ENCODE measurements around the gene IL5.
A peak's percentile ranks its signal among the peaks of the same experiment; 100 is the strongest.

IL5 gene

DNA sequence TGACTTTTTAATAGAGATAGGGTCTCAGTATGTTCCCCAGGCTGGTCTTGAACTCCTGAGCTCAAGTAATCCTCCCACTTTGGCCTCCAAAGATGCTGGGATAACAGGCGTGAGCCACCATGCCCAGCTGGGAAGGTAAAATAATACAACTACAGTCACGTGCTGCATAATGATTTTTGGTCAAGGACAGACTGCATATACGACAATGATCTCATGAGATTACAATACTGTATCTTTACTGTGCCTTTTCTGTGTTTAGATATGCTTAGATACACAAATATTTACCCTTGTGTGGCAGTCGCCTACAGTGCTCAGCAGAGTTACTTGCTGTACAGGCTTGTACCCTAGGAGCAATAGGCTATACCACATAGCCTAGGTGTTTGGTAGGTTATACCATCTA, 38.6 kb downstream of the IL5 start:
- Histone ChIP-seq H3K9ac (ENCODE audit: low read length) (no peak overlapping the region), H3K4me3 (ENCODE audit: low read length) (no peak overlapping the region), H3K36me3 (ENCODE audit: control insufficient read depth, low read depth, low read length) (no peaks in the 10 kb centered on the region), H3K9me3 (ENCODE audit: control insufficient read depth, low read depth, low read length) (no peaks in the 10 kb centered on the region), H3K4me1 (ENCODE audit: control insufficient read depth, low read depth, low read length) (no peaks in the 10 kb centered on the region), H3K27me3 (ENCODE audit: control insufficient read depth, insufficient read depth, low read length) (no peaks in the 10 kb centered on the region), H3K27ac (ENCODE audit: low read length) (no peak overlapping the region)

- Histone ChIP-seq H3K27me3 (ENCODE audit: control insufficient read depth, insufficient read depth, low read length) (no peaks in the 10 kb centered on the region), H3K4me1 (ENCODE audit: control insufficient read depth, low read depth, low read length) (no peaks in the 10 kb centered on the region), H3K27ac (ENCODE audit: low read length) (no peak overlapping the region), H3K9ac (ENCODE audit: low read length) (no peak overlapping the region), H3K9me3 (ENCODE audit: control insufficient read depth, low read depth, low read length) (no peaks in the 10 kb centered on the region), H3K4me3 (ENCODE audit: low read length) (no peak overlapping the region), H3K36me3 (ENCODE audit: control insufficient read depth, low read depth, low read length) (no peaks in the 10 kb centered on the region)
Measured at GRCh38 chr5:132503244-132503643, 40.1 kb downstream of the IL5 start.

DNA sequence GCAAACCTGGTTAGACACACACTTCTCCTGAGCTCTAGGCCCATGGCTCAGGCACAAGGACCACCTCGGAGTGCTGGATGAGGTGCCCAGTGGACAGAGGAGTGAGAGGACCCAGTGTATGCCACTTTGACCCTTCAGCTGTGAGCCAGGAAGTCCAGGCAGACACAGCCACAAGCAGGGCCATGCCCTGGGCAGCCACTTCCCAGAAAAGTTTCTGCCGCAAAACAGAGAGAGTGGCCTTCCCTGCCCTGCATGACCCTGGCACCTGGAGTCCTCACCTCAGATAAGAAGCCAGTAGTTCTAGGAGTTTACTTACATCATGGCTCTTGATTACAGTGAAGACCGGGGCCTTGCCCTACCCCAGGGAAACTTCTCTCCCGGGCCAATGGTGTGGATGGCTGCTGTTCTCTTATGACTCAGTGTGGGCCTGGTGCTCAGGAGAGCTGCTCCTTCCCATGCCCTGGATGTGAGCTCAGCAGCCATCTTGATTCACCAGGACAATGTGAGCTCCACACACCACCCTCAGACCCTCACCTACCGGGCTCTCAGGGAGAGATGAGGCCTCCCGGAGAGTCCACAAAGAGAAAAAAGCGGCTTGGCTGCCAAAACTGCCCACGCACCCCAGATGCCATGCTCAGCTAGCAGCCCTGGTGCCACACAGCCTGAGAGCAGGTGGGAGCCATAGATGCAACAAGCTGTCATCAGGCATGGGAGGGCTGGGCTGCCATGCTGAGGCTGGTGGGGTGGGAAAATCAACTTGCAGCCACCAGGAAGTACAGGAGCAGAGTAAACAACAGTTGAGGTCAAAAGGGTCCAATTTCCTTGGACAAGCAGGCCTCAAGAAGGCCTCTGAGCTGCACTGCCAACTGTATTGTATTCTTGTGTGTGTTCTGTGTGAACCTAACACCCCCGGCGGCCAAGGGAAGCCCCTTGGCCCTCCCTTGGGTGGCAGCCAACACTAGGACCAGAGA, 41.1 kb downstream of the IL5 start:
- Histone ChIP-seq H3K36me3 (ENCODE audit: control insufficient read depth, low read depth, low read length) (no peaks in the 10 kb centered on the region), H3K9ac (ENCODE audit: low read length) (no peak overlapping the region), H3K4me3 (ENCODE audit: low read length) (no peak overlapping the region), H3K27ac (ENCODE audit: low read length) (no peak overlapping the region), H3K4me1 (ENCODE audit: control insufficient read depth, low read depth, low read length) (no peaks in the 10 kb centered on the region), H3K9me3 (ENCODE audit: control insufficient read depth, low read depth, low read length) (no peaks in the 10 kb centered on the region), H3K27me3 (ENCODE audit: control insufficient read depth, insufficient read depth, low read length) (no peaks in the 10 kb centered on the region)

DNA sequence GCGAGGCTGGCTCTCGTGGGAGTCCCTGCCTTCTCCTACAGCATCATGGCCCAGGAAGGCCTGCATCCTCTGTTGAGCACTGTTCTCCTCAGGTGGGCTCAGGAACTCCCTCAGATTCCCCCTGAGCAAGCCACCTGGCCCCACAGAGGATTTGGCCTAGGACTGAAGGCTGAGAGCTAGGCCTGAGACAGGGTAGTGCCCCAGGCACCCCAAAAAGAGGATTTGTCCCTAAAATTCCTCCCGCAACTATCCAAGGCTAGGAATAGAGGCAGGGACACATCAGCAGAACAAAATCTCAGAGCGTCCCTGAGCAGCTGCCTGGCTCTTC, 41.7 kb downstream of the IL5 start:
- H3K27ac ChIP-seq (ENCODE audit: low read length): no peak overlapping the region
- no peak overlapping the region for H3K9ac ChIP-seq (ENCODE audit: low read length)
- H3K4me1 ChIP-seq (ENCODE audit: control insufficient read depth, low read depth, low read length): no peaks in the 10 kb centered on the region
- H3K27me3 ChIP-seq (ENCODE audit: control insufficient read depth, insufficient read depth, low read length): no peaks in the 10 kb centered on the region
- H3K4me3 ChIP-seq (ENCODE audit: low read length): no peak overlapping the region
- no peaks in the 10 kb centered on the region for H3K9me3 ChIP-seq (ENCODE audit: control insufficient read depth, low read depth, low read length)
- no peaks in the 10 kb centered on the region for H3K36me3 ChIP-seq (ENCODE audit: control insufficient read depth, low read depth, low read length)

DNA sequence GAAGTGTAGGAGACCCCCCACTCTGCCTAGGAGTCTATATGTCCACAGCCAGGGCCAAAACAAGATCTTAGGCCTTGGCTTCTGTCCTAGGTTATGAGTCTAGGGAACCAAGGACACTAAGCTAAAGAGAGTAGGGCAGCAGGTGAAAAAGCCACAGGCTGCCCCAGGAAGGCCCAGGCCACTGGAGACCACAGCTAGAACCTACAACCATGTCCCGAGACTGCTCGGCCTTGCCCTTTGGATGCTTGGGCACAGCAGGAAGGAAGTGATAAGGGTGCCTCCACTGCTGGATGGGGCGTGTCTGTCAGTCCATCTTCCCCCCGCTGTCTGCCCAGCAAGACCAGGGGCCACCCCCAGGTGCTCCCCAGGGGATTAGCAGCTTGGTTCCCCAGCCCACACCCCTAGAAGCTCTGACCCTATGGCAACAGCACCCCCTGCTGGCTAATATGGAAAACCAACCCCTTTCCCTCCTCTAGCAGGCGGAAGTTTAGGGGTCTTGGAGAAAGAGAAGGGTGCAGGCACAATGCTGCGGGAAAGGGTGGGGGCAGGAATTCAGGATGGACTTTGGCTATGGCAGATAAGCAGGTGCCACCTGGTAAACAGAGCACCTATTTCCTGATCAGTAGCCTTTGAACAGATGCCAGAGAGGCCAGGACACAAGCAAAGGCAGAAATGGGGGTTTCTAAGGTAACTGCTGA, 42.2 kb downstream of the IL5 start:
- Histone ChIP-seq H3K27me3 (ENCODE audit: control insufficient read depth, insufficient read depth, low read length) (no peaks in the 10 kb centered on the region), H3K9ac (ENCODE audit: low read length) (no peak overlapping the region), H3K36me3 (ENCODE audit: control insufficient read depth, low read depth, low read length) (no peaks in the 10 kb centered on the region), H3K9me3 (ENCODE audit: control insufficient read depth, low read depth, low read length) (no peaks in the 10 kb centered on the region), H3K4me3 (ENCODE audit: low read length) (no peak overlapping the region), H3K27ac (ENCODE audit: low read length) (no peak overlapping the region), H3K4me1 (ENCODE audit: control insufficient read depth, low read depth, low read length) (no peaks in the 10 kb centered on the region)

DNA sequence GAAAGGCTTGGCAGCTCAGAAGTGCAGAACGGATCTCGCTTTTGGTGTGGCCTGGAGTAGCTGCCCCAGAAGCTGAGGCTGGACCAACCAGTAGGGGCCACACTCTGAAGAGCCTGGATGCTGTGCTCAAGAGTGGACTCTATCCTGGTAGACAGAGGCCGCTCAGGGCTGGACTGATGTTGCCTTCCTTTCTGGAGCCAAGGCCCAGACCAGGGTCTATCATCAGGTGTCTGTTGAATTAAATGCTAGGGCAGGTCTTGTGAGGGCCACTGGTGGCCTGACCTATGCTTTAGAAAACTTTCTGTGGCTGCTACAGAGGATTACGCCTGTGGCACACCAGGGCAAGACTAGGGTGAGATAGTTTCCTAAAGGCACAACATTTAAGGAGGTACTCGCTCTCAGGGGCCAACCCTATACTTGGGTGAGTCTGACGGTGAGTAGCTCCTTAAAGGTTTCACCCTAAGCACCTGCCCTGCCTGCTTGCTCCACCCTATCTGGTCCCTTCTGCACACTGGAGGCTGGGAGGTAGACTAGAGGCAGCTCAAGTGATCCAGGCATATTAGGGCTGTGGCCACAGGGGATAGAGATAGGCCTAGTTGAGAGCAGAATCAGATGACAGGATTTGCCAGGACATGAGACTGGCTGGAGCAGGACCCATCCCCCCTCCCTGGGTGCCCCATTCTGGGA, 42.9 kb downstream of the IL5 start:
- no peaks in the 10 kb centered on the region for H3K27me3 ChIP-seq (ENCODE audit: control insufficient read depth, insufficient read depth, low read length)
- H3K9me3 ChIP-seq (ENCODE audit: control insufficient read depth, low read depth, low read length): no peaks in the 10 kb centered on the region
- no peak overlapping the region for H3K9ac ChIP-seq (ENCODE audit: low read length)
- H3K4me3 ChIP-seq (ENCODE audit: low read length): no peak overlapping the region
- H3K27ac ChIP-seq (ENCODE audit: low read length): no peak overlapping the region
- peaks cover 2% of the 10 kb centered on the region for H3K4me1 ChIP-seq (ENCODE audit: control insufficient read depth, low read depth, low read length)
- no peaks in the 10 kb centered on the region for H3K36me3 ChIP-seq (ENCODE audit: control insufficient read depth, low read depth, low read length)

GRCh38 chr5:132499440-132500243, 43.7 kb downstream of the IL5 start:
- no peak overlapping the region for H3K27ac ChIP-seq (ENCODE audit: low read length)
- H3K9me3 ChIP-seq (ENCODE audit: control insufficient read depth, low read depth, low read length): no peaks in the 10 kb centered on the region

GRCh38 chr5:132498686-132499271, 44.5 kb downstream of the IL5 start:
- Histone ChIP-seq H3K4me1 (ENCODE audit: control insufficient read depth, low read depth, low read length) (peaks cover 7% of the 10 kb centered on the region), H3K4me3 (ENCODE audit: low read length) (no peak overlapping the region), H3K9me3 (ENCODE audit: control insufficient read depth, low read depth, low read length) (no peaks in the 10 kb centered on the region), H3K9ac (ENCODE audit: low read length) (no peak overlapping the region), H3K36me3 (ENCODE audit: control insufficient read depth, low read depth, low read length) (no peaks in the 10 kb centered on the region), H3K27ac (ENCODE audit: low read length) (no peak overlapping the region), H3K27me3 (ENCODE audit: control insufficient read depth, insufficient read depth, low read length) (peaks cover 4% of the 10 kb centered on the region)

More at GRCh38 chr5:132499440-132500243, 43.7 kb downstream of the IL5 start:
- Histone ChIP-seq H3K9ac (ENCODE audit: low read length) (no peak overlapping the region), H3K4me1 (ENCODE audit: control insufficient read depth, low read depth, low read length) (peaks cover 7% of the 10 kb centered on the region), H3K36me3 (ENCODE audit: control insufficient read depth, low read depth, low read length) (no peaks in the 10 kb centered on the region), H3K27me3 (ENCODE audit: control insufficient read depth, insufficient read depth, low read length) (no peaks in the 10 kb centered on the region), H3K4me3 (ENCODE audit: low read length) (no peak overlapping the region)

- Histone ChIP-seq H3K36me3 (ENCODE audit: control insufficient read depth, low read depth, low read length) (no peaks in the 10 kb centered on the region), H3K4me3 (ENCODE audit: low read length) (no peak overlapping the region), H3K27me3 (ENCODE audit: control insufficient read depth, insufficient read depth, low read length) (peaks cover 10% of the 10 kb centered on the region), H3K4me1 (ENCODE audit: control insufficient read depth, low read depth, low read length) (peaks cover 7% of the 10 kb centered on the region), H3K27ac (ENCODE audit: low read length) (no peak overlapping the region), H3K9ac (ENCODE audit: low read length) (no peak overlapping the region), H3K9me3 (ENCODE audit: control insufficient read depth, low read depth, low read length) (no peaks in the 10 kb centered on the region)
Measured at GRCh38 chr5:132498152-132498551, 45.2 kb downstream of the IL5 start.

DNA sequence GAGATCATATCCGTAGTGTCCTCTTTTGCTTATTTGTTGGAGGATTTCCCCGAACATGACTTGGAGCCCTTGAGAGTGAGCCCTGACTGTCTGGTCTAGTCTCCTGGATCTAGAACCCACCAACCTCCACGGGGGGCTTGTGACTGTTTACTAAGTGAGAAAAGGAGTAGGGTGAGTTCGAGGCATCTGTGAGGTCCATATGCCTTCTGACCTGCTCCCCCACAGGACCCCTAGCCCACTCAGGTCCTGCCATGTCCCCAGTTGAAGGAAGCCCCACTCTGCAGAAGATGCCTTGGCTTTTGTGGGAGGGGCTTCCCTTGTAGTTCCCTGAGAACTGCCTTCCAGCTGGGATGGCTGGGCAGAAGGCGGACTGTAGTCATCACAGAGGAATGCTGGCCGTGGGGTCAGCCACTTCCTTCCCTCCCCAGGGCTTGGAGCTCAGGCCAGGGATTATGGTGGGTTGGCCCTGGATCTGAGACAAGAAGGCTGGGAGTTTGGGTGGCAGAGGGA, 45.8 kb downstream of the IL5 start:
- Histone ChIP-seq H3K4me1 (ENCODE audit: control insufficient read depth, low read depth, low read length) (peaks cover 7% of the 10 kb centered on the region), H3K27ac (ENCODE audit: low read length) (no peak overlapping the region)

More for the DNA sequence above, 45.8 kb downstream of the IL5 start:
- peaks cover 16% of the 10 kb centered on the region for H3K27me3 ChIP-seq (ENCODE audit: control insufficient read depth, insufficient read depth, low read length)
- H3K4me3 ChIP-seq (ENCODE audit: low read length): peak overlapping the region; percentile 86
- H3K9me3 ChIP-seq (ENCODE audit: control insufficient read depth, low read depth, low read length): no peaks in the 10 kb centered on the region
- no peaks in the 10 kb centered on the region for H3K36me3 ChIP-seq (ENCODE audit: control insufficient read depth, low read depth, low read length)
- no peak overlapping the region for H3K9ac ChIP-seq (ENCODE audit: low read length)
